GM23338 (cell line): Measurements from ENCODE around the gene JAZF1.

Experiments used
- CREB1 ChIP-seq: fragments of 250-450 bp; sonication (Bioruptor Pico); IDR thresholded peaks from 2 replicates; pipeline ENCODE4 v1.5.0; 2020; ENCODE audit warnings: low read depth, mild to moderate bottlenecking, moderate library complexity
- EZH2 ChIP-seq: fragments of 200-600 bp; sonication (generic); IDR thresholded peaks from one replicate; pipeline ENCODE4 v1.8.0; 2017; ENCODE audit warnings: antibody characterized with exemption, mild to moderate bottlenecking, low read depth; ENCODE audit not compliant: unreplicated experiment
- EZH2phosphoT487 ChIP-seq: fragments of 200-600 bp; sonication (generic); IDR thresholded peaks from one replicate; pipeline ENCODE4 v1.8.1; 2018; ENCODE audit warnings: antibody characterized with exemption; ENCODE audit not compliant: unreplicated experiment
- NANOG ChIP-seq: IDR thresholded peaks from 2 replicates; pipeline ENCODE4 v1.6.1; 2016; ENCODE audit warnings: antibody characterized with exemption, borderline replicate concordance
- POLR2AphosphoS5 ChIP-seq: IDR thresholded peaks from 2 replicates; pipeline ENCODE4 v1.6.1; 2016; ENCODE audit warnings: antibody characterized with exemption, low read depth
- STAT1 ChIP-seq: IDR thresholded peaks from one replicate; pipeline ENCODE4 v1.6.1; 2016; ENCODE audit warnings: antibody characterized with exemption; ENCODE audit not compliant: unreplicated experiment
- ZNF114 ChIP-seq: fragments of 250-450 bp; sonication (Bioruptor Pico); IDR thresholded peaks from 2 replicates; pipeline ENCODE4 v1.5.0; 2020; ENCODE audit warnings: mild to moderate bottlenecking, moderate library complexity
- ZNF331 ChIP-seq: fragments of 250-450 bp; sonication (Bioruptor Pico); IDR thresholded peaks from 2 replicates; pipeline ENCODE4 v1.5.0; 2020; ENCODE audit warnings: low read depth, mild to moderate bottlenecking, moderate library complexity
- TF ChIP-seq, protein P1 (sequence below): IDR thresholded peaks from one replicate; pipeline ENCODE4 v1.6.1; 2018; ENCODE audit warnings: antibody characterized with exemption; ENCODE audit not compliant: unreplicated experiment
- TF ChIP-seq, protein P2 (sequence below), 2 experiments: fragments of 200-600 bp in 1 of 2; sonication (generic) in 1 of 2; conservative IDR thresholded peaks; 2 replicates each; pipeline versions ENCODE4 v1.5.1 to v1.6.1; 2016 to 2017; ENCODE audit warnings: antibody characterized with exemption in 2 of 2, low read depth in 2 of 2, mild to moderate bottlenecking in 2 of 2, moderate library complexity in 1 of 2

DNA sequence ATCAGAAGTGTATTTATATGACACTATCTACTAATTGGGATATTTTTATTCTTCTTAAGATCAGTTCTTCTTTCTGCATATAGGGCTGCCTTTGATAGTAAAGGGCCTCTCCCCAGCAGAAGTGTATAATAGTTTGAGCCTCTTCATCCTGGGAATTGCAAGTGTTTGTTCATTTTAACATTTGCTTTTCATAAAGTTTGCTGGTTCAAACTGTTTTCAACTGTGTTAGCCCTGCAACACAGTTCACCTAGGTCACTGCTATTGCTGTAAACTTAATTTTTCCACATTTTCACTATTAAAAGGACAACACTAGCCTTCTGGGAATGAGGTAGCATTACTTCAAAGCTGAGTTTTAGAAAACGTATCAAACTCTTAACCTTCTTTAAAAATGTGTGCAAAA lies 2.8 kb downstream of the JAZF1 start:
- TF ChIP-seq EZH2phosphoT487, result no peak
- TF ChIP-seq, protein P1, sequence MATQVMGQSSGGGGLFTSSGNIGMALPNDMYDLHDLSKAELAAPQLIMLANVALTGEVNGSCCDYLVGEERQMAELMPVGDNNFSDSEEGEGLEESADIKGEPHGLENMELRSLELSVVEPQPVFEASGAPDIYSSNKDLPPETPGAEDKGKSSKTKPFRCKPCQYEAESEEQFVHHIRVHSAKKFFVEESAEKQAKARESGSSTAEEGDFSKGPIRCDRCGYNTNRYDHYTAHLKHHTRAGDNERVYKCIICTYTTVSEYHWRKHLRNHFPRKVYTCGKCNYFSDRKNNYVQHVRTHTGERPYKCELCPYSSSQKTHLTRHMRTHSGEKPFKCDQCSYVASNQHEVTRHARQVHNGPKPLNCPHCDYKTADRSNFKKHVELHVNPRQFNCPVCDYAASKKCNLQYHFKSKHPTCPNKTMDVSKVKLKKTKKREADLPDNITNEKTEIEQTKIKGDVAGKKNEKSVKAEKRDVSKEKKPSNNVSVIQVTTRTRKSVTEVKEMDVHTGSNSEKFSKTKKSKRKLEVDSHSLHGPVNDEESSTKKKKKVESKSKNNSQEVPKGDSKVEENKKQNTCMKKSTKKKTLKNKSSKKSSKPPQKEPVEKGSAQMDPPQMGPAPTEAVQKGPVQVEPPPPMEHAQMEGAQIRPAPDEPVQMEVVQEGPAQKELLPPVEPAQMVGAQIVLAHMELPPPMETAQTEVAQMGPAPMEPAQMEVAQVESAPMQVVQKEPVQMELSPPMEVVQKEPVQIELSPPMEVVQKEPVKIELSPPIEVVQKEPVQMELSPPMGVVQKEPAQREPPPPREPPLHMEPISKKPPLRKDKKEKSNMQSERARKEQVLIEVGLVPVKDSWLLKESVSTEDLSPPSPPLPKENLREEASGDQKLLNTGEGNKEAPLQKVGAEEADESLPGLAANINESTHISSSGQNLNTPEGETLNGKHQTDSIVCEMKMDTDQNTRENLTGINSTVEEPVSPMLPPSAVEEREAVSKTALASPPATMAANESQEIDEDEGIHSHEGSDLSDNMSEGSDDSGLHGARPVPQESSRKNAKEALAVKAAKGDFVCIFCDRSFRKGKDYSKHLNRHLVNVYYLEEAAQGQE, result no peak
- TF ChIP-seq, protein P2, sequence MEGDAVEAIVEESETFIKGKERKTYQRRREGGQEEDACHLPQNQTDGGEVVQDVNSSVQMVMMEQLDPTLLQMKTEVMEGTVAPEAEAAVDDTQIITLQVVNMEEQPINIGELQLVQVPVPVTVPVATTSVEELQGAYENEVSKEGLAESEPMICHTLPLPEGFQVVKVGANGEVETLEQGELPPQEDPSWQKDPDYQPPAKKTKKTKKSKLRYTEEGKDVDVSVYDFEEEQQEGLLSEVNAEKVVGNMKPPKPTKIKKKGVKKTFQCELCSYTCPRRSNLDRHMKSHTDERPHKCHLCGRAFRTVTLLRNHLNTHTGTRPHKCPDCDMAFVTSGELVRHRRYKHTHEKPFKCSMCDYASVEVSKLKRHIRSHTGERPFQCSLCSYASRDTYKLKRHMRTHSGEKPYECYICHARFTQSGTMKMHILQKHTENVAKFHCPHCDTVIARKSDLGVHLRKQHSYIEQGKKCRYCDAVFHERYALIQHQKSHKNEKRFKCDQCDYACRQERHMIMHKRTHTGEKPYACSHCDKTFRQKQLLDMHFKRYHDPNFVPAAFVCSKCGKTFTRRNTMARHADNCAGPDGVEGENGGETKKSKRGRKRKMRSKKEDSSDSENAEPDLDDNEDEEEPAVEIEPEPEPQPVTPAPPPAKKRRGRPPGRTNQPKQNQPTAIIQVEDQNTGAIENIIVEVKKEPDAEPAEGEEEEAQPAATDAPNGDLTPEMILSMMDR (conservative IDR thresholded peaks at IDR 0.05; ENCODE audit: low read depth in 2 of 2), result no peak
- no peak for TF ChIP-seq POLR2AphosphoS5
- no peak for TF ChIP-seq STAT1
- TF ChIP-seq CREB1 (CRISPR knock-in tag), result no peak
- TF ChIP-seq ZNF331 (CRISPR knock-in tag), result no peak
- no peak for TF ChIP-seq ZNF114 (CRISPR knock-in tag)
- no peak for TF ChIP-seq NANOG
- TF ChIP-seq EZH2, result no peak
